Ishikawa (cell line): ENCODE results near the gene PRDM11.

ENCODE experiments used
- CEBPB ChIP-seq: IDR thresholded peaks from 2 replicates; pipeline ENCODE4 v1.6.1; 2012
- CREB1 ChIP-seq: IDR thresholded peaks from 2 replicates; pipeline ENCODE4 v1.6.1; 2012; ENCODE audit warnings: low read depth
- EGR1 ChIP-seq: IDR thresholded peaks from 2 replicates; pipeline ENCODE4 v1.6.1; 2012
- EP300 ChIP-seq: IDR thresholded peaks from 2 replicates; pipeline ENCODE4 v1.6.1; 2012; ENCODE audit warnings: borderline replicate concordance
- FOXM1 ChIP-seq: IDR thresholded peaks from 2 replicates; pipeline ENCODE4 v1.6.1; 2012; ENCODE audit warnings: low read depth, borderline replicate concordance
- NFIC ChIP-seq: IDR thresholded peaks from 2 replicates; pipeline ENCODE4 v1.6.1; 2012
- RAD21 ChIP-seq: IDR thresholded peaks from 2 replicates; pipeline ENCODE4 v1.6.1; 2012; ENCODE audit warnings: low read depth
- TAF1 ChIP-seq: IDR thresholded peaks from 2 replicates; pipeline ENCODE4 v1.6.1; 2012; ENCODE audit warnings: low read depth, mild to moderate bottlenecking
- TCF12 ChIP-seq: IDR thresholded peaks from 2 replicates; pipeline ENCODE4 v1.6.1; 2012; ENCODE audit warnings: low read depth
- TEAD4 ChIP-seq: IDR thresholded peaks from 2 replicates; pipeline ENCODE4 v1.6.1; 2012
- YY1 ChIP-seq: IDR thresholded peaks from 2 replicates; pipeline ENCODE4 v1.6.1; 2012; ENCODE audit warnings: low read depth
- ZBTB7A ChIP-seq: IDR thresholded peaks from 2 replicates; pipeline ENCODE4 v1.6.1; 2012; ENCODE audit warnings: low read depth
- TF ChIP-seq, protein P1 (sequence below): IDR thresholded peaks from 2 replicates; pipeline ENCODE4 v1.6.1; 2012
- TF ChIP-seq, protein P2 (sequence below): IDR thresholded peaks from 2 replicates; pipeline ENCODE4 v1.6.1; 2012
- TF ChIP-seq, protein P3 (sequence below): IDR thresholded peaks from 2 replicates; pipeline ENCODE4 v1.6.1; 2012; ENCODE audit warnings: low read depth, mild to moderate bottlenecking

PRDM11 gene

DNA sequence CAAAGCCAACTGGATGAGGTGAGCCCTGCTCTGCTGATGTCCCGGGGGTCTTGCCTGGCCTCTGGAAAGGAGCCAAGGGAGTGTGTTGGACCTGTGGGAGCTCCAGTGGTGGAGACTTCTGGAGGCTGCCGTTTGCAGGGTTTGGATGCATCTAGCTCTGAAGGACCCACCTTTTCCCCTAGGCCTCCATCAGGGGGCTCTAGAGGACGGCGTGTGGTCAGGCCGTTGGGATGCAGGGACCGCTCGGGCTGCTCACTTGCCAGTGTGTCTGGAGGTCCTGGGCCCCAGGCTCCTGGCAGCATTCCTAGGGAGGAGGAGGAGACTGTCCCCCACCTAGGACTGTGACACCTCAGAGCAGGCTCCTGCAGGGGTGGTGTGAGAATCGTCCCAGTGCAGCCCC, 58.3 kb downstream of the PRDM11 start:
- TF ChIP-seq ZBTB7A: no peak
- TF ChIP-seq CREB1: no peak
- TF ChIP-seq, protein P1, sequence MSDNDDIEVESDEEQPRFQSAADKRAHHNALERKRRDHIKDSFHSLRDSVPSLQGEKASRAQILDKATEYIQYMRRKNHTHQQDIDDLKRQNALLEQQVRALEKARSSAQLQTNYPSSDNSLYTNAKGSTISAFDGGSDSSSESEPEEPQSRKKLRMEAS: no peak
- TF ChIP-seq YY1: no peak
- no peak for TF ChIP-seq FOXM1
- TF ChIP-seq, protein P2, sequence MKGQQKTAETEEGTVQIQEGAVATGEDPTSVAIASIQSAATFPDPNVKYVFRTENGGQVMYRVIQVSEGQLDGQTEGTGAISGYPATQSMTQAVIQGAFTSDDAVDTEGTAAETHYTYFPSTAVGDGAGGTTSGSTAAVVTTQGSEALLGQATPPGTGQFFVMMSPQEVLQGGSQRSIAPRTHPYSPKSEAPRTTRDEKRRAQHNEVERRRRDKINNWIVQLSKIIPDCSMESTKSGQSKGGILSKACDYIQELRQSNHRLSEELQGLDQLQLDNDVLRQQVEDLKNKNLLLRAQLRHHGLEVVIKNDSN: no peak

DNA sequence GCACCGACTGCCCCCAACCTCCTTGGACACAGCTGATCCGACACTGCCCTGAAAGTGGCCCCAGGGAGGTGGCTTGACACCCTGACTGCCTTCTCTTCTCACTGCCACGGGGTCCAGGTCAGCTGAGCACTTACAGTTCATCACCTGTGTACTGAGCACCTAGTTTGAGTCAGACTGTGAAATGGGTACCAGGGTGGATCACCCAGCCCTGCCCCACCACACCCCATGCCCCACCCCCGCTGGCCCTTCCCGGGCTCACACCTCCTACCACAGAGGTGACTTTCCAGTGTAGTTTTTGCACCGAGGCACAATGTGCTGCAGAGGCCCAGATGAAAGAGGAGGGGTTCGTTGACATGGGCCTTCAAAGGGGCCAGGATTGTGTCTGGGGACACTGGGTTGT, 59.5 kb downstream of the PRDM11 start:
- no peak for TF ChIP-seq EGR1
- no peak for TF ChIP-seq NFIC
- TF ChIP-seq EP300: no peak
- no peak for TF ChIP-seq TCF12

DNA sequence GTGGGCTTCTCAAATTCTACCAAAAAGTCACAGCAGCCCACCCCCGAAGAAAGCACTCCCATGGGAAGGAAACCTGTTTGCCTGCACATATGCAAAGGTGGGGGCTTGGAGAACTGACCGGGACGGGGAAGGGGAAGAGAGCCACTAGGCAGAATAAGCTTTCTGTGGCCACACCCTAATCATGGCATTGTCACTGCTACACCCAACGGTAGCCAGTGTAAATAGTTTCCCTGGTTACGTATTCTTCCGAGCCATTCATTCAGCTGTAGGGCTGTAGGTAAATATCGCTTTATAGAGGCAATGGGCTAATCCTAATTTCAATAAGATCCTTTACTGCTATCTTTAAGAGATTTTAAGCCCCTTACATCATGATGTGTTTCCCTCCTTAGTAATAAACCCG, 61.7 kb downstream of the PRDM11 start:
- TF ChIP-seq, protein P2: no peak
- TF ChIP-seq NFIC: no peak
- TF ChIP-seq, protein P1: no peak
- no peak for TF ChIP-seq CREB1
- TF ChIP-seq, protein P3, sequence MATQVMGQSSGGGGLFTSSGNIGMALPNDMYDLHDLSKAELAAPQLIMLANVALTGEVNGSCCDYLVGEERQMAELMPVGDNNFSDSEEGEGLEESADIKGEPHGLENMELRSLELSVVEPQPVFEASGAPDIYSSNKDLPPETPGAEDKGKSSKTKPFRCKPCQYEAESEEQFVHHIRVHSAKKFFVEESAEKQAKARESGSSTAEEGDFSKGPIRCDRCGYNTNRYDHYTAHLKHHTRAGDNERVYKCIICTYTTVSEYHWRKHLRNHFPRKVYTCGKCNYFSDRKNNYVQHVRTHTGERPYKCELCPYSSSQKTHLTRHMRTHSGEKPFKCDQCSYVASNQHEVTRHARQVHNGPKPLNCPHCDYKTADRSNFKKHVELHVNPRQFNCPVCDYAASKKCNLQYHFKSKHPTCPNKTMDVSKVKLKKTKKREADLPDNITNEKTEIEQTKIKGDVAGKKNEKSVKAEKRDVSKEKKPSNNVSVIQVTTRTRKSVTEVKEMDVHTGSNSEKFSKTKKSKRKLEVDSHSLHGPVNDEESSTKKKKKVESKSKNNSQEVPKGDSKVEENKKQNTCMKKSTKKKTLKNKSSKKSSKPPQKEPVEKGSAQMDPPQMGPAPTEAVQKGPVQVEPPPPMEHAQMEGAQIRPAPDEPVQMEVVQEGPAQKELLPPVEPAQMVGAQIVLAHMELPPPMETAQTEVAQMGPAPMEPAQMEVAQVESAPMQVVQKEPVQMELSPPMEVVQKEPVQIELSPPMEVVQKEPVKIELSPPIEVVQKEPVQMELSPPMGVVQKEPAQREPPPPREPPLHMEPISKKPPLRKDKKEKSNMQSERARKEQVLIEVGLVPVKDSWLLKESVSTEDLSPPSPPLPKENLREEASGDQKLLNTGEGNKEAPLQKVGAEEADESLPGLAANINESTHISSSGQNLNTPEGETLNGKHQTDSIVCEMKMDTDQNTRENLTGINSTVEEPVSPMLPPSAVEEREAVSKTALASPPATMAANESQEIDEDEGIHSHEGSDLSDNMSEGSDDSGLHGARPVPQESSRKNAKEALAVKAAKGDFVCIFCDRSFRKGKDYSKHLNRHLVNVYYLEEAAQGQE: no peak
- TF ChIP-seq TEAD4: no peak
- TF ChIP-seq EGR1: no peak
- TF ChIP-seq EP300: no peak
- TF ChIP-seq FOXM1: no peak
- no peak for TF ChIP-seq TCF12
- TF ChIP-seq ZBTB7A: no peak
- no peak for TF ChIP-seq CEBPB
- no peak for TF ChIP-seq YY1
- TF ChIP-seq RAD21: no peak

DNA sequence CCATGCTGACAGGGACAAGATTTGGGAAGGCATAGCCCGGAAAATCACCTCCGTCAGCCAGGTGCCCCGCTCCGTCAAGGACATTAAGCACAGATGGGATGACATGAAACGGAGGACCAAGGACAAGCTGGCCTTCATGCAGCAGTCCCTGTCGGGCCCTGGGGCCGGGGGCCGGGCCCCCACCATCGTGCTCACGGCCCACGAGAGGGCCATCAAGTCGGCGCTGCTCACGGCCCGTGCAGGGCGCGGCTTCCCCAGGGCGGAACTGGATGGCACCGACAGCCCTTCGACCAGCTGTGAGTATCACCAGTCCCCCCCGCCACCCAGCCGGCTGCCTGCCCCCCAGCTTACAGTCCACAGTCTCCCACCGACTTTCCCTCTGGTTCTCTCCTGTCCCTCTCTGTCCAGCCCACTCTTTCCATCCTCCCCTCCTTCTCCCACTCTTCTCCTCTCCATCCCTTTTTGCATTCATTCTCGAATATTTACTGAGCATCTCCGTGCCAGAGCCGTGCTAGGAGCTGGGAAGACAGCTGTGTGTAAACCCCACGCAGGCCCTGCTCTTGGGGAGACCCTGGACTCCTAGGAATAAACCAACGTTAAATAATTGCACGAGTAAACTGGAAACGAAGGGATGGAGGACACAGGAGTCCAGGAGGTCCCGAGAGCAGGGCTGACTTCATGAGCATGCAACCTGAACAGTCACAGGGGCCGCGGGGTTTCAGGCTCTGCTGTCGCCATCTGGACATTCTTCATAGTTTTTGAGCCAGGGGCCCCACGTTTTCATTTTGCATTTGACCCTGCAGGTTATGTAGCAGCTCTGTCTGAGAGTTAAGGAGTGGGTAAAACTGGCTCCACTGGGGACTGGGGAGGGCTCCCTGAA, 62.8 kb downstream of the PRDM11 start:
- TF ChIP-seq, protein P2: no peak
- TF ChIP-seq YY1: no peak
- no peak for TF ChIP-seq RAD21
- no peak for TF ChIP-seq TAF1
- no peak for TF ChIP-seq TEAD4
- TF ChIP-seq, protein P1: no peak
- no peak for TF ChIP-seq ZBTB7A
- no peak for TF ChIP-seq NFIC
- TF ChIP-seq TCF12: no peak
- no peak for TF ChIP-seq CREB1
- TF ChIP-seq EGR1: no peak
- TF ChIP-seq CEBPB: no peak
- TF ChIP-seq, protein P3: no peak
- TF ChIP-seq EP300: no peak
- no peak for TF ChIP-seq FOXM1

DNA sequence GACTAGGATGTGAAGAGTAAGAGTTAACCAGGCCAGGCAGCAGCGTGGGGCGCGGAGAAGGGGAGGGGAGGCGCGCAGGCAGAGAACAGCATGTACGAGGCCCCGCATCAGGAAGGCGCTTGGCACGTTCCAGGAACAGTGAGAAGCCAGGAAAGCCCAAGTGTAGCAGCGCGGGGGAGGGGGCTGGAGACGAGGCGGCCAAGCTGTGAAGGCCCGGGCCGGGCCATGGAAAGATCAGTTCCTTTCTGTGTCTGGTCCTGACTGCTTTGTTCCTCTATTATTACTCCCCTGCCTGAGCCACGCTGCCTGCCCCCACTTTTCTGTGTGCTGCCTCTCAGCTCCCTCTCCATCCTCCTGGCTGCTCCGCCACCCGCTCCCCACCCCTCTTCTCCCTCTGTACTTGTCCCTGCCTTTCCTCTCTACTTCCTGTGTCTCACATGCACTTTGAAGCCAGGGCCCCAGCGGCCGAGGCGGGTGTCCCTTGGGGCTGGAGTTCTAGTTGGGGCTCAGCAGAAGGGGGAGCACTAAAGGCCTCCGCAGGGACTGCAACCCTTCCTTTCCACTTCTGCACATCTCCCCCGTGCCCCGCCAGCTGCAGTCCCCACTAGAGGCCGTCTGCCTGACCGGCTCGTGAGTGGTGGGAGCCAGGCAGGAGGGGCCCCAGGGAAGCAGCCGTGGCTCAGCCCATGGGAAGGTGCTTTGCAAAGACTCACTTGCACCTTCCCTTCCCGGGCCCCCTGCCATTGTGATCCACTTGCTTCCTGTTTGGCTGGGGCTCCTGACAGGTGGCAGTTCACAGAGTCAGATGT, 63.7 kb downstream of the PRDM11 start:
- TF ChIP-seq TAF1: no peak
- no peak for TF ChIP-seq CEBPB
- TF ChIP-seq RAD21: no peak
- no peak for TF ChIP-seq YY1
- TF ChIP-seq EGR1: no peak
